HepG2 (cell line): ENCODE measurements around the gene RNF222. TPM values are rescaled to one million over a fixed set of nuclear protein-coding genes. Genes with fewer than 3 reads are reported as not detected.

ENCODE experiments used
- CTCF ChIP-seq: sonication (generic); formaldehyde crosslinking; IDR thresholded peaks from 2 replicates; pipeline ENCODE4 v1.5.0; 2020; ENCODE audit warnings: mild to moderate bottlenecking, missing genetic modification reagents, moderate library complexity
- ESRRA ChIP-seq: sonication (generic); formaldehyde crosslinking; IDR thresholded peaks from 2 replicates; pipeline ENCODE4 v1.5.1; 2020; ENCODE audit warnings: mild to moderate bottlenecking, low read depth, missing genetic modification reagents
- HIVEP1 ChIP-seq: sonication (generic); formaldehyde crosslinking; IDR thresholded peaks from 2 replicates; pipeline ENCODE4 v1.4.0; 2020; ENCODE audit warnings: mild to moderate bottlenecking, missing genetic modification reagents
- HNRNPLL ChIP-seq: fragments of 200-400 bp; formaldehyde crosslinking; IDR thresholded peaks from 2 replicates; pipeline ENCODE4 v1.6.1; 2017; ENCODE audit warnings: mild to moderate bottlenecking, low read depth, low read length; ENCODE audit not compliant: poor library complexity, severe bottlenecking
- JUNB ChIP-seq: sonication (generic); formaldehyde crosslinking; IDR thresholded peaks from 2 replicates; pipeline ENCODE4 v1.8.0; 2022; ENCODE audit warnings: missing genetic modification reagents, mild to moderate bottlenecking, borderline replicate concordance
- KAT2B ChIP-seq: fragments of 150-350 bp; IDR thresholded peaks from 2 replicates; pipeline ENCODE4 v1.6.1; 2014; ENCODE audit warnings: low read depth, low read length, borderline replicate concordance
- KLF6 ChIP-seq: IDR thresholded peaks from 2 replicates; pipeline ENCODE4 v1.8.0; 2016; ENCODE audit warnings: missing biosample characterization, missing genetic modification reagents
- NR2F1 ChIP-seq, 2 experiments: fragments of 450-650 bp in 1 of 2; formaldehyde crosslinking in 1 of 2; IDR thresholded peaks; 2 replicates each; pipeline versions ENCODE4 v1.5.0 to v1.6.1; 2016 to 2020; ENCODE audit warnings: mild to moderate bottlenecking in 1 of 2, missing compliant biosample characterization in 1 of 2, missing genetic modification reagents in 1 of 2, moderate library complexity in 1 of 2
- PHF20 ChIP-seq: sonication (generic); formaldehyde crosslinking; IDR thresholded peaks from 2 replicates; pipeline ENCODE4 v1.5.0; 2020; ENCODE audit warnings: mild to moderate bottlenecking, missing genetic modification reagents
- POGZ ChIP-seq: sonication (generic); formaldehyde crosslinking; IDR thresholded peaks from 2 replicates; pipeline ENCODE4 v1.4.0; 2020; ENCODE audit warnings: mild to moderate bottlenecking, missing genetic modification reagents
- PRDM4 ChIP-seq: sonication (generic); formaldehyde crosslinking; IDR thresholded peaks from 2 replicates; pipeline ENCODE4 v1.9.0; 2021; ENCODE audit warnings: missing genetic modification reagents, borderline replicate concordance
- SAFB2 ChIP-seq: sonication (generic); formaldehyde crosslinking; IDR thresholded peaks from 2 replicates; pipeline ENCODE4 v1.5.1; 2020; ENCODE audit warnings: missing genetic modification reagents, low read depth, mild to moderate bottlenecking, borderline replicate concordance
- ZFYVE20 ChIP-seq: sonication (generic); formaldehyde crosslinking; IDR thresholded peaks from 2 replicates; pipeline ENCODE4 v1.8.0; 2023; ENCODE audit warnings: low read depth, mild to moderate bottlenecking, moderate library complexity, missing genetic modification reagents, borderline replicate concordance
- ZMAT5 ChIP-seq: sonication (generic); formaldehyde crosslinking; IDR thresholded peaks from 2 replicates; pipeline ENCODE4 v1.5.0; 2020; ENCODE audit warnings: mild to moderate bottlenecking, low read depth, missing genetic modification reagents, borderline replicate concordance
- ZNF30 ChIP-seq: sonication (generic); formaldehyde crosslinking; IDR thresholded peaks from 2 replicates; pipeline ENCODE4 v1.5.0; 2020; ENCODE audit warnings: mild to moderate bottlenecking, missing genetic modification reagents
- ZNF335 ChIP-seq: sonication (generic); formaldehyde crosslinking; IDR thresholded peaks from 2 replicates; pipeline ENCODE4 v1.4.0; 2020; ENCODE audit warnings: missing genetic modification reagents
- ZNF644 ChIP-seq: IDR thresholded peaks from 2 replicates; pipeline ENCODE4 v1.6.1; 2016; ENCODE audit warnings: low read depth
- ZNF816 ChIP-seq: sonication (generic); formaldehyde crosslinking; IDR thresholded peaks from 2 replicates; pipeline ENCODE4 v1.8.0; 2022; ENCODE audit warnings: missing genetic modification reagents, mild to moderate bottlenecking, borderline replicate concordance
- polyA plus RNA-seq, 8 experiments: library from polyadenylated mRNA; depleted of rRNA in 3 of 8; stranded (reverse) in 7 of 8; unstranded in 1 of 8; fragments of >200 nt; fragmentation: Illumina TruSeq in 4 of 8; extraction: Trizol in 4 of 8; gene quantifications; 2 replicates each; pipeline versions ENCODE4 v1.2.1 to v1.2.3, GENCODE V29; 2011 to 2016; ENCODE audit warnings: low read depth in 4 of 8, missing spikeins in 1 of 8, mixed read lengths in 1 of 8; ENCODE audit not compliant: insufficient read depth in 1 of 8
- total RNA-seq, 5 experiments: library from RNA; depleted of rRNA; stranded (reverse); fragments of >200 nt; fragmentation: Illumina TruSeq; extraction: Trizol; gene quantifications; 2 replicates each; pipeline ENCODE4 v1.2.3, GENCODE V29; 2016; ENCODE audit warnings: low read depth in 1 of 5
- TF ChIP-seq, protein P1 (sequence below): sonication (generic); formaldehyde crosslinking; IDR thresholded peaks from 2 replicates; pipeline ENCODE4 v1.9.0; 2022; ENCODE audit warnings: low read depth, missing genetic modification reagents

The RNF222 gene
- total and polyA plus RNA-seq, 2 of the 13 experiments (the other 11 are each of a cell fraction or from before 2014, with no cell fraction given), result not detected

DNA sequence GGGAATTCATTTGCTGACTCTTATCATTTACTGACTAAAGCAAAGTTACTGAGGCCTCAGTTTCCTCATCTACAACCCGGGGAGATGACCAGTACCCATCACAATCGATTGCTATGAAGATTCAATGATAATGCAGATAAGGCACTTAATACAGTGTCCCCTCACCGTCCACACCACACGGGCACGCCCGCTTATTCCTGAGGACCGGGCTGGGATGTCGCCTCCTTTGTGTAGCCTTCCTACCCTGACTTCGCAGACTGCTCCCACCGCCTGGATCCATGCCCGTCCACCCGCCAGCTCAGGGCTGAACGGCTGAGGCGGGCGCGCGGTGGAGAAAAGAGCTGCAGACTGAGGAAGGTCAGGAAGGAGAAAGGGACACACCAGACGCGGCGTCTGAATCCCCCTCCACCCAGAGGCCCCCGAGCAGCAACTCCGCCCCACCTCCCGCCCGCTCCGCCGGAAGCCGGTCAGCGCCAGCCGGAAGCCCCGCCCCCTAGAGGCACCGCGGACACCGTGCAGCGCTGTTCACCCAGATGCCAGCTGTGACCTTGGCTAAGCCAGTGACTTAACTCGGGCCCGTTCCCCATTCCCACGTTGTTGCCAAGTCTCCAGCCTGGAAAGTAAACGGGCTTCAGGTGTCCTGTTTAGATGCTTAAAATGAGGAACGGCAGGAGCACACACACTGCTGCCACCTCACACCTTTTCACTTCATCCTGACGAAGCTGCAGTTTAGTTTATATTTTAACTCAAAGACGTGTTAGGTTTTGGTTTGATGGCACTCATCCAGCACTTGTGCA lies 21.2 kb downstream of the RNF222 start, which contains the start of gene KRABD2 (continued):
- TF ChIP-seq PRDM4 (CRISPR knock-in tag) (no peak), SAFB2 (CRISPR knock-in tag) (0 out of 2 replicates have a peak, but pooled peaks have one; percentile 26), JUNB (CRISPR knock-in tag) (no peak), HNRNPLL (peak; percentile 88), ZFYVE20 (CRISPR knock-in tag) (no peak), HIVEP1 (CRISPR knock-in tag) (peak; percentile 61; the same call in 1 of the 2 replicates), KLF6 (CRISPR knock-in tag) (peak; percentile 44; the same call in 1 of the 2 replicates), CTCF (peak; percentile 86), ZNF30 (CRISPR knock-in tag) (no peak), ZNF644 (CRISPR knock-in tag) (no peak), ZNF816 (CRISPR knock-in tag) (no peak), ESRRA (CRISPR knock-in tag) (peak; percentile 85; the same call in 1 of the 2 replicates), ZNF335 (0 out of 2 replicates have a peak, but pooled peaks have one; percentile 42), NR2F1 (CRISPR knock-in tag; IDR thresholded peaks at IDR 0.05) (no peak), ZMAT5 (CRISPR knock-in tag) (no peak), POGZ (CRISPR knock-in tag) (peak; percentile 58), PHF20 (CRISPR knock-in tag) (peak; percentile 73; the same call in 1 of the 2 replicates), KAT2B (no peak)
- TF ChIP-seq, protein P1, sequence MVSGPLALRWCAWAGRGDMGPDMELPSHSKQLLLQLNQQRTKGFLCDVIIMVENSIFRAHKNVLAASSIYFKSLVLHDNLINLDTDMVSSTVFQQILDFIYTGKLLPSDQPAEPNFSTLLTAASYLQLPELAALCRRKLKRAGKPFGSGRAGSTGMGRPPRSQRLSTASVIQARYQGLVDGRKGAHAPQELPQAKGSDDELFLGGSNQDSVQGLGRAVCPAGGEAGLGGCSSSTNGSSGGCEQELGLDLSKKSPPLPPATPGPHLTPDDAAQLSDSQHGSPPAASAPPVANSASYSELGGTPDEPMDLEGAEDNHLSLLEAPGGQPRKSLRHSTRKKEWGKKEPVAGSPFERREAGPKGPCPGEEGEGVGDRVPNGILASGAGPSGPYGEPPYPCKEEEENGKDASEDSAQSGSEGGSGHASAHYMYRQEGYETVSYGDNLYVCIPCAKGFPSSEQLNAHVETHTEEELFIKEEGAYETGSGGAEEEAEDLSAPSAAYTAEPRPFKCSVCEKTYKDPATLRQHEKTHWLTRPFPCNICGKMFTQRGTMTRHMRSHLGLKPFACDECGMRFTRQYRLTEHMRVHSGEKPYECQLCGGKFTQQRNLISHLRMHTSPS (CRISPR knock-in tag), result peak; percentile 94
